Measurements from ENCODE around the gene NTNG2.

The NTNG2 gene

GRCh38 chr9:132147839-132148238 lies 14.0 kb upstream of the NTNG2 start:
- Histone ChIP-seq H3K27me3 (replicated peaks; ENCODE audit: insufficient read depth, low read length) (peaks cover 91% of the 10 kb centered on the region), H3K36me3 (replicated peaks; ENCODE audit: insufficient read depth, low read length) (no peaks in the 10 kb centered on the region), H4K20me1 (ENCODE audit: insufficient read depth, low read length) (no peaks in the 10 kb centered on the region), H3K9ac (ENCODE audit: low read length) (no peak overlapping the region), H3F3A (ENCODE audit: insufficient read depth, low read length) (no peaks in the 10 kb centered on the region), H3K9me3 (replicated peaks; ENCODE audit: insufficient read depth, low read length) (no peaks in the 10 kb centered on the region), H3K79me2 (ENCODE audit: low read length) (no peaks in the 10 kb centered on the region), H3K4me3 (ENCODE audit: low read length) (no peak overlapping the region), H3K4me1 (ENCODE audit: low read length) (no peaks in the 10 kb centered on the region), H3K9me2 (replicated peaks; ENCODE audit: insufficient read depth, low read length) (no peaks in the 10 kb centered on the region), H2AFZ (ENCODE audit: low read length) (no peak overlapping the region), H3K27ac (ENCODE audit: low read length) (no peak overlapping the region), H3K4me2 (ENCODE audit: low read depth, low read length) (no peak overlapping the region)
- TF ChIP-seq EZH2phosphoT487 (IDR thresholded peaks at IDR 0.05; ENCODE audit: low read length) (no peak), CTCF (IDR thresholded peaks at IDR 0.05; ENCODE audit: low read length) (no peak), EZH2 (optimal IDR thresholded peaks at IDR 0.05; ENCODE audit: low read depth, low read length) (no peak)
- DNase-seq = no peak

GRCh38 chr9:132150256-132150655 lies 11.6 kb upstream of the NTNG2 start:
- H4K20me1 ChIP-seq (ENCODE audit: insufficient read depth, low read length) = no peaks in the 10 kb centered on the region
- no peak overlapping the region for H3K27ac ChIP-seq (ENCODE audit: low read length)
- no peak overlapping the region for H3K4me2 ChIP-seq (ENCODE audit: low read depth, low read length)
- no peak overlapping the region for H2AFZ ChIP-seq (ENCODE audit: low read length)
- no peak for DNase-seq
- H3F3A ChIP-seq (ENCODE audit: insufficient read depth, low read length) = no peaks in the 10 kb centered on the region
- no peaks in the 10 kb centered on the region for H3K79me2 ChIP-seq (ENCODE audit: low read length)
- H3K27me3 ChIP-seq (replicated peaks; ENCODE audit: insufficient read depth, low read length) = peaks cover 96% of the 10 kb centered on the region
- no peaks in the 10 kb centered on the region for H3K4me1 ChIP-seq (ENCODE audit: low read length)
- H3K4me3 ChIP-seq (ENCODE audit: low read length) = no peak overlapping the region
- no peaks in the 10 kb centered on the region for H3K9me3 ChIP-seq (replicated peaks; ENCODE audit: insufficient read depth, low read length)
- no peaks in the 10 kb centered on the region for H3K9me2 ChIP-seq (replicated peaks; ENCODE audit: insufficient read depth, low read length)
- no peak for TF ChIP-seq EZH2 (optimal IDR thresholded peaks at IDR 0.05; ENCODE audit: low read depth, low read length)
- no peak for TF ChIP-seq EZH2phosphoT487 (IDR thresholded peaks at IDR 0.05; ENCODE audit: low read length)
- no peak for TF ChIP-seq CTCF (IDR thresholded peaks at IDR 0.05; ENCODE audit: low read length)
- H3K9ac ChIP-seq (ENCODE audit: low read length) = no peak overlapping the region
- H3K36me3 ChIP-seq (replicated peaks; ENCODE audit: insufficient read depth, low read length) = no peaks in the 10 kb centered on the region

- TF ChIP-seq EZH2 (optimal IDR thresholded peaks at IDR 0.05; ENCODE audit: low read depth, low read length) (no peak), CTCF (IDR thresholded peaks at IDR 0.05; ENCODE audit: low read length) (no peak), EZH2phosphoT487 (IDR thresholded peaks at IDR 0.05; ENCODE audit: low read length) (no peak)
- no peak overlapping the region for H3K9ac ChIP-seq (ENCODE audit: low read length)
- no peaks in the 10 kb centered on the region for H3F3A ChIP-seq (ENCODE audit: insufficient read depth, low read length)
- no peak overlapping the region for H3K4me2 ChIP-seq (ENCODE audit: low read depth, low read length)
- H4K20me1 ChIP-seq (ENCODE audit: insufficient read depth, low read length) = no peaks in the 10 kb centered on the region
- H3K9me3 ChIP-seq (replicated peaks; ENCODE audit: insufficient read depth, low read length) = no peaks in the 10 kb centered on the region
- no peak for DNase-seq
- H3K79me2 ChIP-seq (ENCODE audit: low read length) = no peaks in the 10 kb centered on the region
- H3K27ac ChIP-seq (ENCODE audit: low read length) = no peak overlapping the region
- no peaks in the 10 kb centered on the region for H3K36me3 ChIP-seq (replicated peaks; ENCODE audit: insufficient read depth, low read length)
- H2AFZ ChIP-seq (ENCODE audit: low read length) = no peak overlapping the region
- H3K27me3 ChIP-seq (replicated peaks; ENCODE audit: insufficient read depth, low read length) = peaks cover 97% of the 10 kb centered on the region
- H3K4me1 ChIP-seq (ENCODE audit: low read length) = no peaks in the 10 kb centered on the region
- H3K4me3 ChIP-seq (ENCODE audit: low read length) = no peak overlapping the region
- H3K9me2 ChIP-seq (replicated peaks; ENCODE audit: insufficient read depth, low read length) = no peaks in the 10 kb centered on the region
These were observed 10.7 kb upstream of the NTNG2 start for GRCh38 chr9:132151118-132151517.
